Effector memory CD8-positive, alpha-beta T cell (primary cell): ENCODE measurements around the gene SLC39A11.

ENCODE experiments used
- ATAC-seq: fragments of 150-1000 bp; cut with Tn5 transposase; replicated peaks from 2 replicates; pipeline ENCODE4 v1.10.0; 2021; ENCODE audit warnings: mild to moderate bottlenecking, moderate library complexity
- DNase-seq, 3 experiments: peaks; one replicate each; pipeline ENCODE4 v3.0.0; 2021
- H3K27ac Mint-ChIP-seq, 2 donors: one replicate each; pipeline ENCODE4 v1.8.0; 2022; ENCODE audit warnings: mild to moderate bottlenecking in 2 of 2, mixed read lengths in 2 of 2, moderate library complexity in 2 of 2
- H3K27me3 Mint-ChIP-seq, 2 donors: one replicate each; pipeline ENCODE4 v1.8.0; 2022; ENCODE audit warnings: mixed read lengths in 2 of 2
- H3K36me3 Mint-ChIP-seq: one replicate; pipeline ENCODE4 v1.8.0; 2022; ENCODE audit warnings: mild to moderate bottlenecking, moderate library complexity, mixed read lengths; ENCODE audit not compliant: insufficient read depth
- H3K4me1 Mint-ChIP-seq, 2 donors: one replicate each; pipeline ENCODE4 v1.8.0; 2022; ENCODE audit warnings: low read depth in 2 of 2, mixed read lengths in 2 of 2
- H3K4me3 Mint-ChIP-seq, 2 donors: one replicate each; pipeline ENCODE4 v1.8.0; 2022; ENCODE audit warnings: mild to moderate bottlenecking in 2 of 2, mixed read lengths in 2 of 2, moderate library complexity in 2 of 2
- H3K9me3 Mint-ChIP-seq, 2 donors: one replicate each; pipeline ENCODE4 v1.8.0; 2022; ENCODE audit warnings: mixed read lengths in 2 of 2

Gene SLC39A11

DNA sequence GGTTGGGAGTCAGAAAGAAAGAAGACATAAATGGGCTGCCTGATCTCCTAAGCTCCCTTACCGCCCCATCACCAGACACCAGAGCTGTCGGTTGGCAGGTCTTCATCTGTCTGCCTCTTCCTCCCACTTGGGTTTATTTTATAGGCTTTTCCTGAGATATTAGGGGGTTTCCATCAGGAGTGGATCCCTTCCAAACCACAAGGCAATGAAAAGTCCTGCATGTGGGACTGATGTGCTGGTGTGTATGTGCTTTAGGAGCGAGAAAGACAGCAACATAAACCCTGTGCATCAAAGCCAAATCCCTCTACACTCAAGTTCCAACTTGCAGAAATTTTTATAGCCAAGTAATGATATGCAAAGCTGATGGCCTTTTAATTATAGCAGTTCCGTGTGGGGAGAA lies 389.5 kb downstream of the SLC39A11 start:
- peaks cover 0 to 4% of the 10 kb centered on the region in 2 donors for H3K4me1 Mint-ChIP-seq
- H3K9me3 Mint-ChIP-seq, result no peaks in the 10 kb centered on the region
- no peak for DNase-seq
- no peaks in the 10 kb centered on the region for H3K27me3 Mint-ChIP-seq
- no peak overlapping the region for H3K27ac Mint-ChIP-seq
- no peak for ATAC-seq
- H3K36me3 Mint-ChIP-seq, result peaks cover 2% of the 10 kb centered on the region
- H3K4me3 Mint-ChIP-seq, result no peak overlapping the region

DNA sequence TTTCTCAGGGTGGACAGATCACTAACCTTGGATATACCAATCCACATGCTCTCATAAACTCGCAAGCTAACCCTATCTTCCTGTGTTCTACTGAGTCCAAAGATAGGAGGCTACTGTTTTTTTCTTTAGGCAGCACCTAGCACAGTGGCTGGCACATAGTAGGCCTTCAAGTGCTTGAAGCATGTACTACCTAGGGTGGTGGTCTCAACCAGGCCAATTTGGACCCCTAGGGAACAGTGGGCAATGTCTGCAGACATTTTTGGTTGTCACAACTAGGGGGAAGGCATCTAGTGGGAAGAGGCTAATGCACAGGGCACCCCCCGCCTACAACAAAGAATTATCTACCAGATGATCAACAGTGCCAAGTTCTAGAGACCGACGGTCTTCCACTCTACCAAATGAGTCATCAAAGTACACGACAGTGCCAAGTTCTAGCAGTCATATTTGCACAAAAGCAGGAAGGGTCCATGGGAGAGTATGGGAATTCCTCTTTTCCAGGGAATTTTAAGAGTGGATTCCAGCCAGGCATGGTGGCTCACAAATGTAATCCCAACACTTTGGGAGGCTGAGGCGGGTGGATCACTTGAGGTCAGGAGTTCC lies 390.3 kb downstream of the SLC39A11 start:
- Mint-ChIP-seq H3K27me3 (no peaks in the 10 kb centered on the region), H3K4me3 (no peak overlapping the region), H3K4me1 (peaks cover 0 to 4% of the 10 kb centered on the region in 2 donors), H3K36me3 (peaks cover 2% of the 10 kb centered on the region), H3K9me3 (no peaks in the 10 kb centered on the region), H3K27ac (no peak overlapping the region)
- no peak for ATAC-seq
- no peak for DNase-seq

DNA sequence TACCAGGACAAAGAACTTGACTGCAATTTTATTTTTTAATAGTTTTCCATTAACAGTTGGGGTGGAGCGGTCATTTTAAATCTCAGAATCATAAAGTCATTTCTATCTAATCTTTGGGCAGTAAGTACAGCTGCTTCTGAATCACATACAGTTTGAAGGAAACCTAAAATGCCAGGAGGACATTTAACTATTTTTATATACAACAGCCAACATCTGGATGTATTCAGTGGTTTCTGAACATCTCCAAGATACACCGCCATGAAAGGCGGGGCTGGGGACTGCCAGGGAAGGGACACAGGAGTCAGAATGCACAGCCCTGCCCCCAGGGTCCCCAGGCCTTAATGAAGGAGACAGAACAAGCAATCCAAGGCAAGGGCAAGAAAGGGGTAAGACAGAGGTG lies 392.3 kb downstream of the SLC39A11 start:
- peaks cover 2% of the 10 kb centered on the region for H3K36me3 Mint-ChIP-seq
- DNase-seq (no peak), ATAC-seq (no peak)
- no peaks in the 10 kb centered on the region for H3K27me3 Mint-ChIP-seq
- H3K4me1 Mint-ChIP-seq, result peaks cover 0 to 4% of the 10 kb centered on the region in 2 donors
- no peaks in the 10 kb centered on the region for H3K9me3 Mint-ChIP-seq
- H3K4me3 Mint-ChIP-seq, result no peak overlapping the region
- no peak overlapping the region for H3K27ac Mint-ChIP-seq

DNA sequence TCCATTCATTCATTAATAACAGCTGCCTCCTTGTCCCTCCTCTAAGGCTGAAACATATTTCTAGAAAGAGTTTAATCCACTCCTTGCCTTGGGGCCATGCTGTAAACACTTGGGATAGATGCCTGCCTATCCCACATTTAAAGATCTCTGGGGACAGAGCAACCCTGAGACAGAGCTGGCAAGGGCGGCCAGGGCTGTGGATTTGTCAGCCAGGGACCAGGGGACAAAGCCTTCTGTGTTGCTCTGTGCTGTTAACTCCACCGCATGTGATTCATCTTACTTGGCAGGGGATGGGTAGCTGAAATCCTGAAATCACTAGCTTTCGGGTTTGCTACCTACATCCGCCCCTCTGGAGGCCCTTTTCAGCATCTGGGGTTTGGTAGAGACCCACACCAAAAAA lies 392.9 kb downstream of the SLC39A11 start:
- DNase-seq (no peak), ATAC-seq (no peak)
- no peak overlapping the region for H3K27ac Mint-ChIP-seq

DNA sequence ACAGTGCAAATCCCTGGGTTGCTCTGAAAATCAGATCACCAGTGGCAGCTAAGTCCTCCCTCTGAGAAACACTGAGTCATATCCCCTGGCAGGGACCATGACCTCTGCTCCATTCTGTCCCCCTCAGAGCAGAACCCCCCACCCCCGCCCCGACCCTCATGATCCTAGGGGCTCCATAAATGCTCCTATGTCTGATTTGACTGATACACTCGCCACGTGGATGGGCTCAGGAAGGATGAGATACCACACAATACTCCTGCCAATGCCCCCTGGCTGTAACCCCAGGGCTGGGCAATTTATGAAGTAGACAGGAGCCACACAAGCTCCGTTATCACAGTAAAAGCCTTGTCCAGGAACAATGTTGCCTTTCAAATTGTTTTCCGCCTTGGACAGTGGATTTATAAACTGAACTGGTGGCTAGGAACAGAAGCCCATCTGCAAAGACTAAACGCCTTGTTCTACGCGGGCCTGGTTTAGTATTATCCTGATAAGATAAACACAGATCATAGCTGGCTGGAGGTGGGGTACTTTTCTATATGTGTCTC lies 394.8 kb downstream of the SLC39A11 start:
- no peak overlapping the region for H3K4me3 Mint-ChIP-seq

More for the DNA sequence above, 392.9 kb downstream of the SLC39A11 start:
- no peaks in the 10 kb centered on the region for H3K9me3 Mint-ChIP-seq
- peaks cover 2% of the 10 kb centered on the region for H3K36me3 Mint-ChIP-seq
- H3K27me3 Mint-ChIP-seq, result no peaks in the 10 kb centered on the region
- H3K4me3 Mint-ChIP-seq, result no peak overlapping the region
- peaks cover 0 to 4% of the 10 kb centered on the region in 2 donors for H3K4me1 Mint-ChIP-seq

DNA sequence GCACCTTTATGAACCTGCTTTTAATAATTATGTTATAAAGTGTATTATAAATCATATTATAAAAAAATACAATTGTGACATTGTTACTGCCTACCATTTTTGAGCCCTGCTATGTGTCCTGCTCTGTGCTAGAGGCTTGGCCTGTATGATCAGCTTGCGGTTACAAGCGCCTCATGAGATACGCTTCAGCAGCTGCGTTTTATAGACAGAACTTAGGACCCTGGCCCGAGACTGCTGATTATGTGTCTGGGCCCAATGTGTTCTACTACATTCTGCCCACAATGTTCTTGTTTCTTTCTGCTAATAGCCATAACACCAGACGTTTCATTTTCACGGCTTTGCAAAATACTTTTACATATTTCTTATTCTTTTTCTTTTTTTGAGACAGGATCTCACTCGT lies 395.8 kb downstream of the SLC39A11 start:
- peaks cover 0 to 4% of the 10 kb centered on the region in 2 donors for H3K4me1 Mint-ChIP-seq
- no peak overlapping the region for H3K27ac Mint-ChIP-seq
- no peak overlapping the region for H3K4me3 Mint-ChIP-seq
- H3K9me3 Mint-ChIP-seq, result no peaks in the 10 kb centered on the region
- no peak for DNase-seq
- no peak for ATAC-seq
- peaks cover 2% of the 10 kb centered on the region for H3K36me3 Mint-ChIP-seq
- H3K27me3 Mint-ChIP-seq, result no peaks in the 10 kb centered on the region

More for the DNA sequence above, 394.8 kb downstream of the SLC39A11 start:
- DNase-seq (no peak), ATAC-seq (no peak)
- Mint-ChIP-seq H3K4me1 (peaks cover 0 to 4% of the 10 kb centered on the region in 2 donors), H3K36me3 (peaks cover 2% of the 10 kb centered on the region), H3K27ac (no peak overlapping the region), H3K9me3 (no peaks in the 10 kb centered on the region), H3K27me3 (no peaks in the 10 kb centered on the region)

DNA sequence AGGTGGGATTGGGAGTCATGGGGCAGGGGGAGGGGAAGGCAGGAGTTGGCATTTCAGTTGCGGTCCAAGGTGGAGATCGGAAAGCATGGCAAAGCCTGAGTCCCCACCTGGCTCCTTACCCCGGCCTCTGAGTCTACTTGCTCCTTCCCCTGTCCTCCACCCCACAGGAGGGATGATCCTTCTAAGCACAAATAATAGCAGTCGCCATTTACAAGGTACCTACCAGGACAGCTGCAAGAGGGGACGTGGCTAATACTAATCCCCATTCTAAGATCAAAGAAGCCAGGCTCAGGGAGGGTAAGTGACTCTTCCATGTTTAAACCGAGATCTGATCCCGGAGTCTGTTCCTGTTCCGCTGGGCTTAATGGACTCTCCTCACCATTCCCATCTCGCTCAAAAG lies 396.3 kb downstream of the SLC39A11 start:
- H3K27me3 Mint-ChIP-seq, result no peaks in the 10 kb centered on the region
- H3K36me3 Mint-ChIP-seq, result peaks cover 2% of the 10 kb centered on the region
- no peak for DNase-seq
- no peaks in the 10 kb centered on the region for H3K9me3 Mint-ChIP-seq
- no peak for ATAC-seq
- H3K4me1 Mint-ChIP-seq, result peaks cover 0 to 4% of the 10 kb centered on the region in 2 donors
- no peak overlapping the region for H3K27ac Mint-ChIP-seq
- no peak overlapping the region for H3K4me3 Mint-ChIP-seq

DNA sequence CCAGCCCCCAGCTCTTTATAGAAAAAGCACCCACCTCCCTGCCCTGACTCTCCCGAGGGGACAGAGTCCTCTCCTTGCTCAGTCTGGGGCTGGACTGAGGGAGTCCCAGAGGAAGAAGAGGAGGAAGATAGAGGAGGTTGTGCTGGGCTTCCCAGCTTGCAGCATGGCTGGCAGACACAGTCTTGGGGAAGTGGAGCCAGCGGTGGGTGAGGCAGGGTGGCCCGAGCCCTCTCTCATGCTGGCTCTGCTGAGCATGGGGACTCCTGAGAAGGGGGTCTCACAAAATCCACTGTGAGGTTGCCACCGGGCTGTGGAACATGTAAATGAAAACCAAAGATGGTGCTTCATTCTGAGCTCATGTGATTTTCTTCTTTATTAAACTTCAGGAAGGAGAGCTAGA lies 398.5 kb downstream of the SLC39A11 start:
- DNase-seq, result no peak
- no peaks in the 10 kb centered on the region for H3K27me3 Mint-ChIP-seq
- H3K4me1 Mint-ChIP-seq, result peaks cover 0 to 1% of the 10 kb centered on the region in 2 donors
- no peak for ATAC-seq
- H3K9me3 Mint-ChIP-seq, result no peaks in the 10 kb centered on the region
- H3K36me3 Mint-ChIP-seq, result peaks cover 2% of the 10 kb centered on the region
- H3K4me3 Mint-ChIP-seq, result no peak overlapping the region
- H3K27ac Mint-ChIP-seq, result no peak overlapping the region

DNA sequence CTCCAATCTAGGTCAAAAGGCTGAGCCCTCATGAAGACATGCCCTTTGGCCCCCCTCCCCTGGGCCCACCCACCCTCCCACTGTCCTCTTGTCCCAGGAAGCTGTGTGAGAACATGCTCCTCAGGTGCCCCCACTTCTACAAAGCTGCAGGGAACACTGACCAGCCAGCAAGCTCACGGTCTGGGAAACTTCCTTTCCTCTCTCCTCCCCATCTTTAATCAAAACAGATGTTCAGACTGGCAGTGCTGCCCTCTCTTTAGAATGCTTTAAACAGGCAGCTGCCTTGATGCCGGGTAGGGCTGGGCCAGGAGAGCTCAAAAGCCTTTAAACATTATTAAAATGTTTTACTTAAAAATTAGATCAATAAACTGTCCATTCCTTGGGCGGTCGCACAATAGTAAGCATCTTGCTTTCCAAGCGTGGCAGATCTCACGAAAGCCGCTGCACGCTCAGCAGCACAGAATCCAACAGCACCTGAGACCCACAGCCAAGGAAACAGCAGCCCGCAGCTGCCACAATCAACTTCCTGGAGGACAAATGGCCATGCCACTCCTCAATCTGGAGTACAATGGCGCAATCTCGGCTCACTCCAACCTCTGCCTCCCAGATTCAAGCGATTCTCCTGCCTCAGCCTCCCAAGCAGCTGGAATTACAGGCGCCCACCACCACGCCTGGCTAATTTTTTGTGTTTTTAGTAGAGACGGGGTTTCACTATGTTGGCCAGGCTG lies 399.2 kb downstream of the SLC39A11 start:
- H3K27me3 Mint-ChIP-seq, result no peaks in the 10 kb centered on the region
- H3K4me1 Mint-ChIP-seq, result peaks cover 0 to 1% of the 10 kb centered on the region in 2 donors
- DNase-seq (no peak), ATAC-seq (no peak)
- no peaks in the 10 kb centered on the region for H3K36me3 Mint-ChIP-seq
- H3K4me3 Mint-ChIP-seq, result no peak overlapping the region
- no peaks in the 10 kb centered on the region for H3K9me3 Mint-ChIP-seq
- no peak overlapping the region for H3K27ac Mint-ChIP-seq

DNA sequence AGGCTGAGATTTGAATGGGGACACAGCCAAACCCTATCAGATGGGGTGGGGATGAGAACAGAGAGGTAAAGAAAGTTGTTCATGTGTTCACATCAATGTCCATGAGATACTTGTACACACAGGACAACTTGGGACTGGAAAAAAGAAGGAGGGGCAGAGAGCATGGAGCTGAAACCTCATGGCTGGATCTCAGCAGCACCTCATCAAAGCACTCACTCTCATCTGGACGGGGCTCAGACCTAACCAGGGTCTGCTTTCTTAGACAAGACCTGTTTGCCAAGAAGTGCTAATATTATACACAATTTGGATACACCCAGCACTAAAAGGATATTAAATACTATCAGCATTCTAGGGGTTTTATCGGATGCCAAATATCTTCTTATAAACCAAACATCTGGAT lies 399.8 kb downstream of the SLC39A11 start:
- Mint-ChIP-seq H3K4me3 (no peak overlapping the region), H3K36me3 (no peaks in the 10 kb centered on the region), H3K27me3 (no peaks in the 10 kb centered on the region), H3K4me1 (peaks cover 0 to 1% of the 10 kb centered on the region in 2 donors), H3K9me3 (no peaks in the 10 kb centered on the region), H3K27ac (no peak overlapping the region)
- DNase-seq (no peak), ATAC-seq (no peak)

DNA sequence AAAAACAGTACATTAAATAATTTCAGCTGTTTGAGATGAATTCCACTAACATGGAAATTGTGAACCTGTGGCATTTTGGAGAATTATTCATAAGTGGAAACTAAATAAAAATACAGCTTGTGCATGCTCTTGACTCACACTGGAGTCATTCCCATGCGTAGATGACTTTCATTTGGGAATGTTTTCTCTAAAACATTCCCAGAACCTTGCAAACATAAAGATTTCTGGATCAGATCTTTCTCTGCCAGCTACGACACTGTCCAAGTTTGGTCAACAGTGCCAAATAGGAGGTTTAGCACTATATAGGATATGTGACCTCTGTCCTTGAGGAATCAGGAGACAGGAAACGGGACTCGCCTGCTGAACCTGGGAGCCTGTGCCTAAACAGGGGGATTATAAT lies 400.9 kb downstream of the SLC39A11 start:
- no peak overlapping the region for H3K4me3 Mint-ChIP-seq
- H3K9me3 Mint-ChIP-seq, result no peaks in the 10 kb centered on the region
- no peak for DNase-seq
- peaks cover 0 to 1% of the 10 kb centered on the region in 2 donors for H3K4me1 Mint-ChIP-seq
- H3K27me3 Mint-ChIP-seq, result no peaks in the 10 kb centered on the region
- no peak for ATAC-seq
- peaks cover 3% of the 10 kb centered on the region for H3K36me3 Mint-ChIP-seq
- H3K27ac Mint-ChIP-seq, result no peak overlapping the region

DNA sequence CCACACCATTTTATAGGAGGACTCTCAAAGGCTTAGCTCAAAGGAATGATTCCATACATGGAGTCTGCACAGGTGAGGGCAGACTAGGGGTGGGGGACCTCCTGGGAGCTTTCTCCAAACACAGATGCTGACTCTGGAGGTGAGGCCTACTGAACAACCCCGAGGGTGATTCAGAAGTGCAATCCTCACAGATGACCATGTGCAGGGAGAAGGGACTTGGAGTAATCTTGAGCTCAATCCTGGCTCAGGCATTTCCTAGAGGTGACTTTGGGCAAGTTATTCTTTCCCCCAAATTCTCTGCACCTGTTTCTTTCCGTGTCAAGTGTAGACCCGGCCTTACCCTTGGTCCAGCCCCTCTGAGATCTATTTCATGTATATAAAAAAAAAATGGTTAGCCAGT lies 401.5 kb downstream of the SLC39A11 start:
- Mint-ChIP-seq H3K4me3 (no peak overlapping the region), H3K36me3 (peaks cover 3% of the 10 kb centered on the region), H3K27me3 (no peaks in the 10 kb centered on the region), H3K27ac (no peak overlapping the region), H3K4me1 (peaks cover 0 to 1% of the 10 kb centered on the region in 2 donors), H3K9me3 (no peaks in the 10 kb centered on the region)
- DNase-seq, result no peak
- ATAC-seq, result no peak

DNA sequence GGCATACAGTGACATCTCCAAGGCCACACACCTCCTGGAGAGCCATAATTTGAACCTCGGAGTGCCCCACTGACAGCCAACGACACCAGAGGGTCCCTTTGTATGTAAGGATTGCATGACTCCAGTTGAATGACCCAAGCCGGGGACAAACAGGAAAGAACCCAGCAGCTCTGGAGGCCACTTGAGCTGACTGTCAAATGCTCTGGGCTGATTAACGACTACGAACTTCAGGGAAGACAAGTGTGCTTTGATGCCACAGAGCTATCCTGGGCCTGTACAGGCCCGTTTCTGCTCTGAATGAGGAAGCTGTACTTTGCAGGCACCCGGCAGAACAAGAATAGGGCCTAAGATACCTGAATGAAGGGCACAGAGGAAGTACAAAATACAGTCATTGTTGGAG lies 404.6 kb downstream of the SLC39A11 start:
- Mint-ChIP-seq H3K4me3 (no peak overlapping the region), H3K27ac (no peak overlapping the region), H3K4me1 (peaks cover 0 to 1% of the 10 kb centered on the region in 2 donors), H3K36me3 (peaks cover 3% of the 10 kb centered on the region), H3K27me3 (no peaks in the 10 kb centered on the region), H3K9me3 (no peaks in the 10 kb centered on the region)
- ATAC-seq (no peak), DNase-seq (no peak)

DNA sequence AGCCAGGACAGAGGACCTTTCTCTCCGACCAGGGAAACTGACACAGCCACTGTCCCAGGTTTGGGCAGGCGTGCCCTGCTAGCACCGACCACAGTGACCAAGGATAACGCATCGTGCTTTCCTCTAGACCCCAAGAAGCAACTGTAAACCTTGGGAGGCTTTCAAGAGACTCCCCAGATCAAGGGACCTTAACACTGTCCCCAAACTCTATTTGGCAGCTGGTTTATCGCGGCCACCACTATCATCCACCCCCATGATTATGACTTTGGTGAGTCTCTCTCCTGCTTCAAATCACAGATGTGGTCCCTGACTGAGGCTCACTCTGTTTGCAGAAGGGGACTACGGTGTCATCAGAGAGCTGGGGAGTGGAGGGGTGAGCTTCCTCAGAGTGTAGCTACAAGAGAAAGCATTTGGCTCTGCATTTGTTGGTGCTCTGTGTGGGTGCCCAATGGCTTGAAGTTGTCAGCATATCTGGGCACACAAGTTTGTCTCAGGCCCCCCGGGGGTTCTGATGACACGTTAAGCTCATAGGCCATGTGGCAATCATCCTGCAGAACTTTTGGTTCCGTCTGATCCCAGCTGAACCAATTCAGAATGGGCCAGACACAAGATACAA lies 408.0 kb downstream of the SLC39A11 start:
- peak overlapping the region in 1 of 2 donors; percentile 55 for H3K27ac Mint-ChIP-seq
- DNase-seq (no peak), ATAC-seq (no peak)
- H3K4me3 Mint-ChIP-seq, result no peak overlapping the region
- no peaks in the 10 kb centered on the region for H3K4me1 Mint-ChIP-seq
- no peaks in the 10 kb centered on the region for H3K27me3 Mint-ChIP-seq
- H3K9me3 Mint-ChIP-seq, result no peaks in the 10 kb centered on the region
- H3K36me3 Mint-ChIP-seq, result peaks cover 7% of the 10 kb centered on the region
